Neuronal stem cell (in vitro differentiated cells): ENCODE results near the gene RPTN.

Experiments
- DNase-seq: peaks from one replicate; pipeline ENCODE4 v3.0.0-alpha.2; 2013; ENCODE audit warnings: low spot score
- H2AFZ ChIP-seq: one replicate; pipeline ENCODE4 v1.6.1; 2013; ENCODE audit warnings: mild to moderate bottlenecking, low read length, inconsistent platforms
- H2AK5ac ChIP-seq: 2 replicates; pipeline ENCODE4 v1.6.1; 2013; ENCODE audit warnings: low read depth, mild to moderate bottlenecking, inconsistent platforms, low read length, moderate library complexity, mixed read lengths
- H2BK120ac ChIP-seq: 2 replicates; pipeline ENCODE4 v1.6.1; 2013; ENCODE audit warnings: low read depth, mild to moderate bottlenecking, inconsistent platforms, low read length, moderate library complexity, mixed read lengths
- H2BK12ac ChIP-seq: one replicate; pipeline ENCODE4 v1.6.1; 2013; ENCODE audit warnings: low read length, inconsistent platforms
- H2BK15ac ChIP-seq: 2 replicates; pipeline ENCODE4 v1.6.1; 2013; ENCODE audit warnings: mild to moderate bottlenecking, low read length, inconsistent platforms, mixed read lengths
- H2BK5ac ChIP-seq: one replicate; pipeline ENCODE4 v1.6.1; 2013; ENCODE audit warnings: inconsistent platforms, mild to moderate bottlenecking, low read length, moderate library complexity
- H3K14ac ChIP-seq: one replicate; pipeline ENCODE4 v1.6.1; 2013; ENCODE audit warnings: low read length, inconsistent platforms
- H3K18ac ChIP-seq: 2 replicates; pipeline ENCODE4 v1.6.1; 2013; ENCODE audit warnings: low read length, inconsistent platforms
- H3K23ac ChIP-seq: 2 replicates; pipeline ENCODE4 v1.6.1; 2013; ENCODE audit warnings: low read depth, mild to moderate bottlenecking, mixed read lengths, low read length, inconsistent platforms; ENCODE audit not compliant: poor library complexity
- H3K27ac ChIP-seq: replicated peaks from 3 replicates; pipeline ENCODE4 v1.5.1; 2013; ENCODE audit warnings: low read length, inconsistent platforms
- H3K27me3 ChIP-seq, 3 experiments: 2 replicates each; pipeline ENCODE4 v1.6.1; 2013; ENCODE audit warnings: low read length in 3 of 3, mild to moderate bottlenecking in 2 of 3, inconsistent platforms in 1 of 3, low read depth in 1 of 3, mixed read lengths in 1 of 3, moderate library complexity in 1 of 3; ENCODE audit not compliant: control insufficient read depth in 3 of 3, insufficient read depth in 3 of 3
- H3K36me3 ChIP-seq, 2 donors: replicated peaks in 1 of 2; 2 replicates each; pipeline ENCODE4 v1.6.1; 2013; ENCODE audit warnings: low read length in 2 of 2; ENCODE audit not compliant: control insufficient read depth in 2 of 2, insufficient read depth in 2 of 2
- H3K4ac ChIP-seq: 2 replicates; pipeline ENCODE4 v1.6.1; 2013; ENCODE audit warnings: inconsistent platforms, mild to moderate bottlenecking, low read length, moderate library complexity
- H3K4me1 ChIP-seq, 2 donors: 1 replicate in 1 of 2; 2 replicates in 1 of 2; pipeline ENCODE4 v1.6.1; 2013; ENCODE audit warnings: low read length in 2 of 2, low read depth in 1 of 2; ENCODE audit not compliant: control insufficient read depth in 2 of 2, insufficient read depth in 1 of 2
- H3K4me2 ChIP-seq: one replicate; pipeline ENCODE4 v1.6.1; 2013; ENCODE audit warnings: mild to moderate bottlenecking, low read length, inconsistent platforms; ENCODE audit not compliant: insufficient read depth, poor library complexity, severe bottlenecking
- H3K4me3 ChIP-seq, 2 donors: 2 replicates each; pipeline ENCODE4 v1.5.1; 2013; ENCODE audit warnings: low read length in 2 of 2, mild to moderate bottlenecking in 2 of 2, inconsistent platforms in 1 of 2, moderate library complexity in 1 of 2
- H3K79me1 ChIP-seq: one replicate; pipeline ENCODE4 v1.6.1; 2013; ENCODE audit warnings: low read depth, mild to moderate bottlenecking, inconsistent platforms, low read length, moderate library complexity
- H3K9ac ChIP-seq: one replicate; pipeline ENCODE4 v1.6.1; 2013; ENCODE audit warnings: mild to moderate bottlenecking, low read depth, low read length, inconsistent platforms; ENCODE audit not compliant: poor library complexity
- H3K9me3 ChIP-seq, 2 donors: replicated peaks in 1 of 2; 2 replicates each; pipeline versions ENCODE3 to v1.6.1; 2013; ENCODE audit warnings: low read length in 2 of 2, mild to moderate bottlenecking in 2 of 2, inconsistent platforms in 1 of 2, low read depth in 1 of 2, mixed read lengths in 1 of 2, moderate library complexity in 1 of 2; ENCODE audit not compliant: control insufficient read depth in 2 of 2, insufficient read depth in 1 of 2
- H4K8ac ChIP-seq: one replicate; pipeline ENCODE4 v1.6.1; 2013; ENCODE audit warnings: low read depth, mild to moderate bottlenecking, inconsistent platforms, low read length, moderate library complexity
- H4K91ac ChIP-seq: one replicate; pipeline ENCODE4 v1.6.1; 2013; ENCODE audit warnings: low read length, low read depth, mild to moderate bottlenecking, inconsistent platforms; ENCODE audit not compliant: poor library complexity
- WGBS, 2 donors: extraction: QIAGEN DNeasy Blood & Tissue Kit; methylation state at CpG; one replicate each; pipeline ENCODE4 v1.1.7; 2013; ENCODE audit warnings: missing lambda C conversion rate in 2 of 2, mixed read lengths in 1 of 2; ENCODE audit not compliant: insufficient read length in 2 of 2, insufficient replicate concordance in 1 of 2; ENCODE audit errors: extremely low coverage in 2 of 2; 5-methylcytosine and 5-hydroxymethylcytosine counted together

The RPTN gene

DNA sequence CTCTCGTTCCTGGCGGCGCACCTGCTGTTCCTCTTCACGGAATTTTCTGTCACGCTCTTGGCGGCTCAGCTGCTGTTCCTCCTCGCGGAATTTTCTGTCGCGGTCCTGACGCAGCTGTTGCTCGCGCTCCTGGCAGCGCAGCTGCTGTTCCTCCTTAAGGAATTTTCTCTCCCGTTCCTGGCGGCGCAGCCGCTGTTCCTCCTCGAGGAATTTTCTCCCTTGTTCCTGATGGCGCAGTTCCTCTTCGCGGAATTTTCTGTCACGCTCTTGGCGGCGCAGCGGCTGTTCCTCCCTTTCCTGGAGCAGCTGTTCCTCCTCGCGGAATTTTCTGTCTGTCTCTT, 50.2 kb downstream of the RPTN start:
- no peaks in the 10 kb centered on the region for H3K36me3 ChIP-seq
- H2BK5ac ChIP-seq = no peak overlapping the region
- no peak overlapping the region for H3K4ac ChIP-seq
- H3K27ac ChIP-seq = no peak overlapping the region
- H3K27me3 ChIP-seq = peaks cover 52 to 70% (median 67%) of the 10 kb centered on the region in 3 experiments
- no peak overlapping the region for H3K9ac ChIP-seq
- H2AK5ac ChIP-seq = no peak overlapping the region
- H2BK12ac ChIP-seq = no peak overlapping the region
- no peak overlapping the region for H3K23ac ChIP-seq
- H3K4me3 ChIP-seq = no peak overlapping the region
- H3K4me2 ChIP-seq = no peak overlapping the region
- H3K9me3 ChIP-seq = peaks cover 14 to 50% of the 10 kb centered on the region in 2 donors
- peaks cover 0 to 16% of the 10 kb centered on the region in 2 donors for H3K4me1 ChIP-seq
- H4K91ac ChIP-seq = no peak overlapping the region
- no peak overlapping the region for H2BK15ac ChIP-seq
- H2AFZ ChIP-seq = no peak overlapping the region
- no peak overlapping the region for H3K14ac ChIP-seq
- WGBS, 2 donors = no CpG with 5 or more reads among the region's 28 CpGs
- H3K18ac ChIP-seq = no peak overlapping the region
- DNase-seq = no peak
- no peak overlapping the region for H2BK120ac ChIP-seq
- H4K8ac ChIP-seq = no peak overlapping the region
- H3K79me1 ChIP-seq = peaks cover 2% of the 10 kb centered on the region

DNA sequence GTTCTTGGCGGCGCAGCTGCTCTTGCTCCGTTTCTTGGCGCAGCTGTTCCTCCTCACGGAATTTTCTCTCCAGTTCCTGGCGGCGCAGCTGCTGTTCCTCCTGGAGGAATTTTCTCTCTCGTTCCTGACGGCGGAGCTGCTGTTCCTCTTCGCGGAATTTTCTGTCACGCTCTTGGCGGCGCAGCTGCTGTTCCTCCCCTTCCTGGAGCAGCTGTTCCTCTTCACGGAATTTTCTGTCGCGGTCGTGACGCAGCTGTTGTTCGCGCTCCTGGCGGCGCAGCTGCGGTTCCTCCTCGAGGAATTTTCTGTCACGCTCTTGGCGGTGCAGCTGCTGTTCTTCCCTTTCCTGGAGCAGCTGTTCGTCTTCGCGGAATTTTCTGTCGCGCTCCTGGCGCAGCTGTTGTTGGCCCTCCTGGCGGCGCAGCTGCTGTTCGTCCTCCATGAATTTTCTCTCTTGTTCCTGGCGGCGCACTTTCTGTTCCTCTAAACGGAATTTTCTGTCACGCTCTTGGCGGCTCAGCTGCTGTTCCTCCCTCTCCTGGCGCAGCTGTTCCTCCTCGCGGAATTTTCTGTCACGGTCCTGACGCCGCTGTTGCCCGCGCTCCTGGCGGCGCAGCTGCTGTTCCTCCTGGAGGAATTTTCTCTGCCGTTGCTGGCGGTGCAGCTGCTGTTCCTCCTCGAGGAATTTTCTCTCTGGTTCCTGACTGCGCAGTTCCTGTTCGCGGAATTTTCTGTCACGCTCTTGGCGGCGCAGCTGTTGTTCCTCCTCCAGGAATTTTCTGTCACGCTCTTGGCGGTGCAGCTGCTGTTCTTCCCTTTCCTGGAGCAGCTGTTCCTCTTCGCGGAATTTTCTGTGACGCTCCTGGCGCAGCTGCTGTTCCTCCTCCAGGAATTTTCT, 50.8 kb downstream of the RPTN start:
- Histone ChIP-seq H3K36me3 (no peaks in the 10 kb centered on the region), H3K27ac (no peak overlapping the region), H2BK120ac (no peak overlapping the region), H2AK5ac (no peak overlapping the region), H3K4me3 (no peak overlapping the region), H2BK12ac (no peak overlapping the region), H2BK5ac (no peak overlapping the region), H4K91ac (no peak overlapping the region), H3K9ac (no peak overlapping the region), H3K18ac (no peak overlapping the region), H2BK15ac (no peak overlapping the region), H3K9me3 (peaks cover 14 to 50% of the 10 kb centered on the region in 2 donors), H3K23ac (peak overlapping the region; percentile 20), H3K4ac (no peak overlapping the region), H3K4me1 (peaks cover 0 to 16% of the 10 kb centered on the region in 2 donors), H3K14ac (no peak overlapping the region), H3K4me2 (no peak overlapping the region), H4K8ac (no peak overlapping the region), H3K27me3 (peaks cover 52 to 63% (median 62%) of the 10 kb centered on the region in 3 experiments), H3K79me1 (peaks cover 2% of the 10 kb centered on the region), H2AFZ (peak overlapping the region; percentile 3)
- no CpG with 5 or more reads among the region's 67 CpGs for WGBS, 2 donors
- DNase-seq = no peak

DNA sequence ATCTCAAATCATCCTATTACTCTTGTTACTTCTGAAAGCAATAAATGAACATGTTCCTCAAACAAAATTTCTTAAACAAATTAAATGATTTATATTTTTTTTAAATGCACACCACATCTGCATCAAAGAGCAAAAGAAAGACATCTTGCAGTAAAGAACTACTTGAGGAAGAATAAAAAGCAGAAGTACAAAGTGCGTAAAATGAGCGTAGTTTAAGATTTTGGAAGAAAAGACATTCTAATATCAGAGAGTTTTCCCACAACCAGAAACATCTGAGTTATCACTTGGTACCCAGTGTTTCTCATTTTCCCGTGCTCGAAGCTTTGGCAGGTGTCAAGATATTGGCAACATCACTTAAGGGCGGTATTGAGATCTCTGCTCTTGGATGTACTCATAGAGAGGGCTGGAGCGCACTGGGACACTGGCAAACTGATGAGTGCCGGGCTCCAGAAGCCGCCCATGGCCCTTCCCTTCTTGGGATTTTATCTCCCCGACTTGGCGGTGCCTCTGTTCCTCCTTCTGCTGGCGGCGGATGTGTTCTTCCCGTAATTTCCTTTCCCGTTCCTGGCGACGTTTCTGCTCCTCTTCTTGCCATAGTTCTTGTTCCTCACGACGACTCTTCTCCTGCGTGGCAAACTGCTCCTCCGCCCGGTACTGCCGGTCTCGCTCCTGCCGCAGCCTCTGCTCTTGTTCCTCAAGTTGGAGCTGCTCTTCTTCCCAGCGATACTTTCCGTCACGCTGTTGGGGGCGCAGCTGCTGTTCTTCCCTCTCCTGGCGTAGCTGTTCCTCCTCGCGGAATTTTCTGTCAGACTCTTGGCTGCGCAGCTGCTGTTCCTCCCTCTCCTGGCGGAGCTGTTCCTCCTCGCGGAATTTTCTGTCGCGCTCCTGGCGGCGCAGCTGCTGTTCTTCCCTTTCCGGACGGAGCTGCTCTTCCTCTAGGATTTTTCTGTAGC, 51.7 kb downstream of the RPTN start:
- no peak overlapping the region for H3K14ac ChIP-seq
- H2BK5ac ChIP-seq = no peak overlapping the region
- H2BK12ac ChIP-seq = no peak overlapping the region
- no peaks in the 10 kb centered on the region for H3K36me3 ChIP-seq
- H3K27ac ChIP-seq = no peak overlapping the region
- H3K27me3 ChIP-seq = peaks cover 47 to 54% (median 54%) of the 10 kb centered on the region in 3 experiments
- peaks cover 2% of the 10 kb centered on the region for H3K79me1 ChIP-seq
- H3K9ac ChIP-seq = no peak overlapping the region
- no peak overlapping the region for H3K4me2 ChIP-seq
- H2AK5ac ChIP-seq = no peak overlapping the region
- no peak overlapping the region for H2BK120ac ChIP-seq
- peak overlapping the region; percentile 3 for H2AFZ ChIP-seq
- no peak for DNase-seq
- no peak overlapping the region for H3K4me3 ChIP-seq
- no peak overlapping the region for H2BK15ac ChIP-seq
- peak overlapping the region; percentile 11 for H3K18ac ChIP-seq
- no CpG with 5 or more reads among the region's 41 CpGs for WGBS, 2 donors
- no peak overlapping the region for H3K4ac ChIP-seq
- no peak overlapping the region for H4K91ac ChIP-seq
- H3K4me1 ChIP-seq = peaks cover 0 to 13% of the 10 kb centered on the region in 2 donors
- H4K8ac ChIP-seq = no peak overlapping the region
- no peak overlapping the region for H3K23ac ChIP-seq
- peaks cover 14 to 44% of the 10 kb centered on the region in 2 donors for H3K9me3 ChIP-seq

DNA sequence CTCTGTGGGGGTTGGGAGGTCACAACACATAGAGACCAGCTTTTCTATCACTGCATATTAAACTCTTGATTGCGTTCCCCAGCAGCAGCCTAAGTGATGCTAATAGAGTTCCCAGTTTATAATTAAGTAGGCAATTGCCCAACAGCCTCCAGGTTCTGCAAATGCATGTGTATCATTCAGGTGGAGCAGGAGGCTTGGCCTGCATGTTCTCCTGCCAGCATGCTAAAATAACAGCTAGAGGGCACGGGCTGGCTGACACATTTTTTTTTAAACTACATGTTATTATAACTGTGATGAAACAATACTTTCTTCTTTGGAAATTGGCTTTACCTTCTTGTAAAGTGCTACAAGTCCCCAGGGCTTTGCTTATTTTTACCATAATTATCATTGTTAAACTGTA, 54.2 kb downstream of the RPTN start:
- no peak overlapping the region for H3K9ac ChIP-seq
- H2AK5ac ChIP-seq = no peak overlapping the region
- H3K4me2 ChIP-seq = no peak overlapping the region
- peaks cover 28 to 41% (median 32%) of the 10 kb centered on the region in 3 experiments for H3K27me3 ChIP-seq
- no peak overlapping the region for H2BK5ac ChIP-seq
- no peak overlapping the region for H3K4me3 ChIP-seq
- H4K91ac ChIP-seq = no peak overlapping the region
- no peak overlapping the region for H3K18ac ChIP-seq
- H2BK12ac ChIP-seq = no peak overlapping the region
- no peak for DNase-seq
- H2BK15ac ChIP-seq = no peak overlapping the region
- H3K79me1 ChIP-seq = no peaks in the 10 kb centered on the region
- no peak overlapping the region for H3K27ac ChIP-seq
- no peak overlapping the region for H2AFZ ChIP-seq
- H2BK120ac ChIP-seq = no peak overlapping the region
- H3K4ac ChIP-seq = no peak overlapping the region
- H4K8ac ChIP-seq = no peak overlapping the region
- no CpG with 5 or more reads among the region's 2 CpGs for WGBS, 2 donors
- peaks cover 11 to 26% of the 10 kb centered on the region in 2 donors for H3K9me3 ChIP-seq
- no peaks in the 10 kb centered on the region for H3K4me1 ChIP-seq
- no peaks in the 10 kb centered on the region for H3K36me3 ChIP-seq
- H3K14ac ChIP-seq = no peak overlapping the region
- H3K23ac ChIP-seq = no peak overlapping the region
